Kidney tubule cell (primary cell): ENCODE data around the gene MRPL27.
A peak's percentile ranks its signal among the peaks of the same experiment; 100 is the strongest.
"Not testable (repeated sequence)": the region's sequence is repeated elsewhere in the genome, so short reads cannot be mapped to it uniquely, and the experiment has no call there.

ENCODE experiments used
- DNase-seq: peaks from one replicate; pipeline ENCODE4 v3.0.0-alpha.2; 2018; ENCODE audit warnings: low spot score

Gene MRPL27

GRCh38 chr17:50372758-50373556 is at the start of gene MRPL27, which contains the start of gene EME1:
Gene MRPL27 (minus strand): TSS chr17:50373184. CDS start chr17:50373170, 14 bp downstream.
Gene EME1 (plus strand): TSS chr17:50373229. CDS start chr17:50375209, 1,980 bp downstream.
- peak; percentile 90 for DNase-seq

- DNase-seq = no peak
Measured at GRCh38 chr17:50422738-50423137, 49.8 kb upstream of the MRPL27 start.

- no peak for DNase-seq
Measured at GRCh38 chr17:50421308-50422051, 48.5 kb upstream of the MRPL27 start.

GRCh38 chr17:50420419-50421112 is 47.6 kb upstream of the MRPL27 start:
- peak; percentile 42 for DNase-seq

GRCh38 chr17:50419577-50419976 is 46.6 kb upstream of the MRPL27 start:
- not testable (repeated sequence) for DNase-seq

- DNase-seq = no peak
Measured at GRCh38 chr17:50414808-50415207, 41.8 kb upstream of the MRPL27 start.

GRCh38 chr17:50412188-50412732 is 39.3 kb upstream of the MRPL27 start:
- no peak for DNase-seq

- DNase-seq = peak; percentile 22
Measured at GRCh38 chr17:50407921-50408320, 34.9 kb upstream of the MRPL27 start.

- DNase-seq = no peak
Measured at GRCh38 chr17:50406578-50406977, 33.6 kb upstream of the MRPL27 start.

GRCh38 chr17:50405351-50405750 is 32.4 kb upstream of the MRPL27 start:
- DNase-seq = not testable (repeated sequence)

GRCh38 chr17:50399591-50399990 is 26.6 kb upstream of the MRPL27 start:
- DNase-seq = not testable (repeated sequence)

- not testable (repeated sequence) for DNase-seq
Measured at GRCh38 chr17:50398672-50399071, 25.7 kb upstream of the MRPL27 start.

GRCh38 chr17:50397919-50398285 is 24.9 kb upstream of the MRPL27 start:
- no peak for DNase-seq

GRCh38 chr17:50397111-50397918 is 24.3 kb upstream of the MRPL27 start, which contains the start of gene LRRC59:
Gene LRRC59 (minus strand): TSS chr17:50397523. CDS start chr17:50397317, 206 bp downstream.
- peak; percentile 88 for DNase-seq

- peak; percentile 60 for DNase-seq
Measured at GRCh38 chr17:50396261-50397110, 23.5 kb upstream of the MRPL27 start.

GRCh38 chr17:50394711-50395110 is 21.7 kb upstream of the MRPL27 start:
- no peak for DNase-seq

- no peak for DNase-seq
Measured at GRCh38 chr17:50393700-50394099, 20.7 kb upstream of the MRPL27 start.

- DNase-seq = no peak
Measured at GRCh38 chr17:50392621-50393020, 19.6 kb upstream of the MRPL27 start.

GRCh38 chr17:50389534-50389933 is 16.6 kb upstream of the MRPL27 start:
- no peak for DNase-seq

- DNase-seq = no peak
Measured at GRCh38 chr17:50388728-50389127, 15.7 kb upstream of the MRPL27 start.
